GM13977 (cell line): ENCODE measurements around the gene KIAA1217.

Experiments
- DNase-seq: peaks from one replicate; pipeline ENCODE4 v3.0.0; 2012; ENCODE audit warnings: low spot score
- CTCF ChIP-seq: IDR thresholded peaks from 2 replicates; pipeline ENCODE4 v1.5.1; 2012; ENCODE audit warnings: mild to moderate bottlenecking, control low read depth; ENCODE audit not compliant: insufficient read depth; ENCODE audit errors: extremely low read depth, missing control alignments
- in situ Hi-C: fragments of 300-500 bp; cut with MboI; formaldehyde crosslinking; loops from one replicate; pipeline ENCODE4 v1.12.0; 2022; ENCODE audit warnings: low sequenced_read_pairs, low pct_unique_long_range_greater_than_20kb, mixed read lengths, inconsistent platforms; ENCODE audit not compliant: unreplicated experiment

Gene KIAA1217

GRCh38 chr10:24502801-24503460, 294.0 kb downstream of the KIAA1217 start:
- no peak for TF ChIP-seq CTCF
- in situ Hi-C loops = loop anchor here (25.0 kb wide), 1 partner anchor 516 kb away; no protein-coding TSS in a partner anchor
- DNase-seq = no peak

- in situ Hi-C loops = loop anchor here (25.0 kb wide), 1 partner anchor 516 kb away; no protein-coding TSS in a partner anchor
- peak; percentile 52 for DNase-seq
- peak; percentile 75 for TF ChIP-seq CTCF
These were observed 294.8 kb downstream of the KIAA1217 start for GRCh38 chr10:24503461-24504320.

GRCh38 chr10:24505759-24506158, 296.8 kb downstream of the KIAA1217 start:
- in situ Hi-C loops = loop anchor here (25.0 kb wide), 1 partner anchor 518 kb away; no protein-coding TSS in a partner anchor
- DNase-seq = no peak
- TF ChIP-seq CTCF = no peak

- in situ Hi-C loops = loop anchor here (25.0 kb wide), 1 partner anchor 526 kb away; no protein-coding TSS in a partner anchor
- no peak for DNase-seq
- TF ChIP-seq CTCF = peak; percentile 20
These were observed 304.2 kb downstream of the KIAA1217 start for GRCh38 chr10:24513155-24513554.

GRCh38 chr10:24515481-24515880, 306.5 kb downstream of the KIAA1217 start:
- DNase-seq = no peak
- TF ChIP-seq CTCF = no peak
- in situ Hi-C loops = loop anchor here (25.0 kb wide), 1 partner anchor 528 kb away; no protein-coding TSS in a partner anchor

- TF ChIP-seq CTCF = no peak
- in situ Hi-C loops = loop anchor here (25.0 kb wide), 1 partner anchor 531 kb away; no protein-coding TSS in a partner anchor
- DNase-seq = no peak
These were observed 309.5 kb downstream of the KIAA1217 start for GRCh38 chr10:24518411-24518810.
